GM12864 (cell line): ENCODE data around the gene LY9.
"Not testable (repeated sequence)": the region's sequence is repeated elsewhere in the genome, so short reads cannot be mapped to it uniquely, and the experiment has no call there.

Source experiments
- DNase-seq: peaks from one replicate; pipeline ENCODE4 v3.0.0-alpha.2; 2011; ENCODE audit warnings: low read depth
- H3K4me3 ChIP-seq: 2 replicates; pipeline ENCODE4 v1.5.1; 2011; ENCODE audit warnings: mild to moderate bottlenecking, low read depth, low read length, control low read depth
- CTCF ChIP-seq: IDR thresholded peaks from 2 replicates; pipeline ENCODE4 v1.5.1; 2011; ENCODE audit warnings: low read depth, mild to moderate bottlenecking, moderate library complexity, low read length, control low read depth, inconsistent platforms; ENCODE audit errors: missing control alignments

LY9 gene

GRCh38 chr1:160779626-160780397, 16.2 kb upstream of the LY9 start:
- DNase-seq, result no peak
- no peak overlapping the region for H3K4me3 ChIP-seq
- TF ChIP-seq CTCF, result peak; percentile 84

- DNase-seq, result no peak
- no peak overlapping the region for H3K4me3 ChIP-seq
- TF ChIP-seq CTCF, result no peak
Measured at GRCh38 chr1:160780398-160780755, 15.6 kb upstream of the LY9 start.

DNA sequence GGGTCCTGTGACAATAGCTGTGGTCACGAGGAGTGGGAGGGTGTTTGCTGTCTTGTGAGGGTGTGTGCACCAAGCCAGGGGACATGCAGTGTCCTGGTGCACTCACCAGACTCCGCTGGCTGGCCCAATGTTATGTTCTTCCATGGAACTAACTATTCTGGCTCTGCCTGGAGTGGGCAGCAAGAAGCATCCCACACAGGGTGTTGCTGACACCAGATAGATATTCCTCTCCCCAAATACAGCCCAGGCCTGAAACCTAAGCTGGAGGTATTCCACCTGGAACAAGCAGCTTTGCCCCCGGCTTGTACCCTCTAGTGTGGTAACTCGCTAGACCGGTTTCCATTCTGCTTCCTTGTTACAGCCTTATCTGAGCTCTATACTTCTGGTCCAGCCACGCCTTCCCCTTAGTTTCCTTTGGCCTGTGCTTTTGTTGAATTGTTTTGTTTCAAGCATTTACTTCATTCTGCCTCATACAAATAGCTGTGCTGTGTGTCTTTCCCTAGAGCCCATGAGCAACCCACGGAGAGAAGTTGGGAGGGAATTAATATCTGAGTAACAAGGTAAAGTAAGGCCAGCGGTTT, 14.7 kb upstream of the LY9 start:
- no peak overlapping the region for H3K4me3 ChIP-seq
- TF ChIP-seq CTCF, result no peak
- DNase-seq, result no peak

DNA sequence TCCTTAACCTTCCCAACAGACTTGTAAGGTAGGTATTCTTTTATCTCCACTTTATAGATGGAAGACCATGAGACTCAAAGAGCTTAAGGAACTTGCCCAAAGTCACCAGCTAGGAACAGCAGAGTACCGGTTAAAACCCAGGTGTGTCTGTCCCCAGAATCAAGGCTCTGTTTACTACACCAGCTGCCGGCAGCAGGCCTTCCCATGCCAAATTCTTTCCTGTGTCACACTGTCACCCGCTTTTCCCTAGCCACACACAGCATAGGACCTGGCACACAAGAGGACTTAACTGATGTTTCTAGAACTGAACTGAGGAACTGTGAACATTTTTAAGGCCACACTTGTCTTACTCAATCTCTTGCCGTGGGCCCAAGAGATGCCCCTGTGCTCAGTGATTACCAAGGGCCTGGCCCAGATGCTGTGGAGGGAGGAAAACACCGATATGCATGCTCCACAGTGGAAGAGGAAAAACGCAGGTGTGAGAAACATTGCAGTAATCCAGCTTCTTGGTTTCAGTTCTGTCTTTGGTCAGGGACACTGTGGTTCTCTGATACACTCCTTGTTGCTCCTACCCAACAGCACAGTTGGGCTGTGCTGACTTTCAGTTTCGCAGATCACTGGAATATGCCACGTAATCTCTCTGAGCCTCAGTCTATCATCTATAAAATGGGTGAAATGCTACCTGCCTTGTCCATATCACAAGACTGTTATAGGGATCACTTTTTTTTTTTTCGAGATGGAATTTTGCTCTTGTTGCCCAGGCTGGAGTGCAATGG, 13.9 kb upstream of the LY9 start:
- no peak overlapping the region for H3K4me3 ChIP-seq
- peak; percentile 83 for DNase-seq
- no peak for TF ChIP-seq CTCF

GRCh38 chr1:160782988-160783765, 12.8 kb upstream of the LY9 start:
- not testable (repeated sequence) for H3K4me3 ChIP-seq, DNase-seq

GRCh38 chr1:160789051-160789701, 6.8 kb upstream of the LY9 start:
- H3K4me3 ChIP-seq, result no peak overlapping the region
- DNase-seq, result no peak
- TF ChIP-seq CTCF, result no peak
